Activated T-cell treated with anti-CD3 and anti-CD28 coated beads, Interleukin-2, amount 50 U/mL, for 4 hours (primary cell): ENCODE data around the gene OR10V1. TPM values are rescaled to one million over a fixed set of nuclear protein-coding genes. Genes with fewer than 3 reads are reported as not detected.
"Not testable (repeated sequence)": the region's sequence is repeated elsewhere in the genome, so short reads cannot be mapped to it uniquely, and the experiment has no call there.

Experiments
- ATAC-seq, 2 donors: fragments of 200-7000 bp; cut with Tn5 transposase; one replicate each; pipeline ENCODE4 v1.10.0; 2021
- DNase-seq: peaks from one replicate; pipeline ENCODE4 v3.0.0-alpha.2; 2020
- H3K27me3 Mint-ChIP-seq: one replicate; pipeline ENCODE4 v1.8.0; 2021; ENCODE audit warnings: low read depth, mixed read lengths
- H3K36me3 Mint-ChIP-seq: one replicate; pipeline ENCODE4 v1.8.0; 2022; ENCODE audit warnings: mixed read lengths; ENCODE audit not compliant: insufficient read depth
- H3K4me1 Mint-ChIP-seq: one replicate; pipeline ENCODE4 v1.8.0; 2021; ENCODE audit warnings: low read depth, mixed read lengths
- H3K4me3 Mint-ChIP-seq: one replicate; pipeline ENCODE4 v1.8.0; 2021; ENCODE audit warnings: mild to moderate bottlenecking, moderate library complexity, mixed read lengths
- H3K9me3 Mint-ChIP-seq: one replicate; pipeline ENCODE4 v1.8.0; 2021; ENCODE audit warnings: mixed read lengths
- total RNA-seq, 3 donors: library from RNA; stranded (reverse); gene quantifications; one replicate each; pipeline ENCODE4 v1.2.1, GENCODE V29; 2021

The OR10V1 gene
- total RNA-seq, 3 donors from 2014 or later: not detected

- Mint-ChIP-seq H3K4me3 (no peak overlapping the region), H3K27me3 (no peaks in the 10 kb centered on the region), H3K9me3 (no peaks in the 10 kb centered on the region), H3K36me3 (no peaks in the 10 kb centered on the region), H3K4me1 (peaks cover 6% of the 10 kb centered on the region)
- no peak for DNase-seq
- no peak for ATAC-seq
These were observed 16.2 kb upstream of the OR10V1 start for GRCh38 chr11:59729834-59730233.

DNA sequence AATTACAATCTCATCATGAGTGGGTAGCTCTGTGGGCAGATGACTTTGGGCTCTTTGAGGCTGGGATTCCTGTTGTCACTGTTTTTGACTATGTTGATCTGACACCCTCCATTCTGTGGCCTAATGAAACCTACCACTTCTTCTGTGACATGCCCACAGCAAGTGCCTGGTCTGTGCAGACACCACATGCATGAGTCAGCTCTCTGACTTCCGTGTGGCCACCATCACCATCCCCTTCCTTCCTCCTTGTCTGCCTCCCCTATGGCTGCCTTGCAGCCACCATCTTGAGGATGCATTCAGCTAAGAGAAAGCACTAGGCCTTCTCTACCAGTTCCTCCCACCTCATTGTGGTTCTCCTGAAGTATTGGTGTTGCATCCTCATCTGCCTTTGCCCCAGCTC, 15.3 kb upstream of the OR10V1 start:
- H3K9me3 Mint-ChIP-seq: no peaks in the 10 kb centered on the region
- no peaks in the 10 kb centered on the region for H3K36me3 Mint-ChIP-seq

GRCh38 chr11:59728154-59728553, 14.5 kb upstream of the OR10V1 start:
- Mint-ChIP-seq H3K4me3 (no peak overlapping the region), H3K9me3 (no peaks in the 10 kb centered on the region), H3K27me3 (peaks cover 3% of the 10 kb centered on the region), H3K4me1 (peaks cover 6% of the 10 kb centered on the region), H3K36me3 (no peaks in the 10 kb centered on the region)
- ATAC-seq: no peak
- DNase-seq: no peak

More for the DNA sequence above, 15.3 kb upstream of the OR10V1 start:
- Mint-ChIP-seq H3K27me3 (no peaks in the 10 kb centered on the region), H3K4me3 (no peak overlapping the region), H3K4me1 (peaks cover 6% of the 10 kb centered on the region)
- ATAC-seq (peak; percentile 41 to 46), DNase-seq (no peak)

DNA sequence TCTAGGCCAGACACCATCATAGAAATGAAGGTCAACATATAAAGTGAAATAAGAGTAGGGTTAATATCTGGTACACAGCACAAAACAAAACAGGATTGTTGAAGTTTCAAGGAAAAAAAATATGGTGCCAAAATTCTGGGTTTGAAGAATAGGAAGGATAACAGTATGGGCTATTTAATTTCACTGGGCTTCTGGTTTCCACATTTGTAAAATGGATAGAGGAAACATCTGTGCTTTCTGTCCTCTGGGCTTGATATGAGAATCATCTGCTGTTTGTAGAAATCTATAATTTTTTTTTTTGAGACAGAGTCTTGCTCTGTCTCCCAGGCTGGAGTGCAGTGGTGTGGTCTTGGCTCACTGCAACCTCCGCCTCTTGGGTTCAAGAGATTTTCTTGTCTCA, 13.8 kb upstream of the OR10V1 start:
- Mint-ChIP-seq H3K9me3 (no peaks in the 10 kb centered on the region), H3K27me3 (peaks cover 3% of the 10 kb centered on the region), H3K36me3 (no peaks in the 10 kb centered on the region), H3K4me3 (no peak overlapping the region), H3K4me1 (peaks cover 6% of the 10 kb centered on the region)
- DNase-seq (no peak), ATAC-seq (no peak)

DNA sequence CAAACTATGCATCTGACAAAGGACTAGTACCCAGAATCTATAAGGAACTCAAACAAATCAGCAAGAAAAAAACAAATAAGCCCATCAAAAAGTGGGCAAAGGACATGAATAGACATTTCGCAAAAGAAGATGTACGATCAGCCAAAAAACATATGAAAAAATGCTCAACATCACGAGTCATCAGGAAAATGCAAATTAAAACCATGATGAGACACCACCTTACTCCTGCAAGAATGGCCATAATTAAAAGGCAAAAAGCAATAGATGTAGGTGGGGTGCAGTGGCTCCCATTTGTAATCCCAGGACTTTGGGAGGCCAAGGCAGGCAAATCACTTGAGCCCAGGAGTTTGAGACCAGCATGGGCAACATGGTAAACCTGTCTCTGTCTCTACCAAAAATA, 10.4 kb upstream of the OR10V1 start:
- DNase-seq (no peak), ATAC-seq (no peak)
- Mint-ChIP-seq H3K9me3 (no peaks in the 10 kb centered on the region), H3K4me1 (peaks cover 5% of the 10 kb centered on the region), H3K4me3 (no peak overlapping the region), H3K36me3 (no peaks in the 10 kb centered on the region), H3K27me3 (peaks cover 18% of the 10 kb centered on the region)

GRCh38 chr11:59719556-59719955, 5.9 kb upstream of the OR10V1 start:
- DNase-seq: no peak
- ATAC-seq: no peak
- H3K36me3 Mint-ChIP-seq: no peaks in the 10 kb centered on the region
- no peaks in the 10 kb centered on the region for H3K4me1 Mint-ChIP-seq
- no peak overlapping the region for H3K4me3 Mint-ChIP-seq
- H3K27me3 Mint-ChIP-seq: peaks cover 38% of the 10 kb centered on the region
- no peaks in the 10 kb centered on the region for H3K9me3 Mint-ChIP-seq

DNA sequence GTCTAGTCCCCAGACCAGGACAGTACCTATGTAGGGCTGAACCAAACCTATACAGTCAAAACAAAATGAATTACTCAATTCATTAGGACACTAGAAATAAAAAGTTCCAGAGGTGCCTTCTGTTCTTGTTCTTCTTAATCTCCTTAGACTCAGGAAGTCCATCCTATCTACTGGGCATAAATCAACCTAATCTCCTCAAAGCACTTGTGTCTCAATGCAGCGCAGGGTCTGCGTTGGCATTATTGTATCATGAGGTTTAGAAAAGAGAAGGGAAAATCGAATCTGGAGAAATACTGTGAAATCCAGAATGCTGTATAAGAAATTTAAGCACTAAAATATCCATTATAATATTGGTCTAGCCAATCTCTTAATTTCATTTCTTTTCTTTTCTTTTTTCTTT, 2.4 kb upstream of the OR10V1 start:
- Mint-ChIP-seq H3K36me3 (no peaks in the 10 kb centered on the region), H3K4me3 (no peak overlapping the region), H3K9me3 (no peaks in the 10 kb centered on the region), H3K27me3 (peaks cover 29% of the 10 kb centered on the region), H3K4me1 (no peaks in the 10 kb centered on the region)
- no peak for ATAC-seq
- DNase-seq: no peak

GRCh38 chr11:59710136-59710847, 3.4 kb downstream of the OR10V1 start:
- H3K27me3 Mint-ChIP-seq: peaks cover 28% of the 10 kb centered on the region
- H3K36me3 Mint-ChIP-seq: no peaks in the 10 kb centered on the region
- H3K4me3 Mint-ChIP-seq: no peak overlapping the region
- no peaks in the 10 kb centered on the region for H3K4me1 Mint-ChIP-seq
- no peak for DNase-seq
- ATAC-seq: no peak
- no peaks in the 10 kb centered on the region for H3K9me3 Mint-ChIP-seq

- peaks cover 25% of the 10 kb centered on the region for H3K27me3 Mint-ChIP-seq
- DNase-seq: no peak
- H3K9me3 Mint-ChIP-seq: no peaks in the 10 kb centered on the region
- H3K36me3 Mint-ChIP-seq: no peaks in the 10 kb centered on the region
- no peak for ATAC-seq
- no peak overlapping the region for H3K4me3 Mint-ChIP-seq
- H3K4me1 Mint-ChIP-seq: no peaks in the 10 kb centered on the region
These were observed 5.1 kb downstream of the OR10V1 start for GRCh38 chr11:59708537-59708936.

GRCh38 chr11:59707371-59707770, 6.3 kb downstream of the OR10V1 start:
- Mint-ChIP-seq H3K4me1 (no peaks in the 10 kb centered on the region), H3K36me3 (no peaks in the 10 kb centered on the region), H3K9me3 (no peaks in the 10 kb centered on the region), H3K4me3 (no peak overlapping the region), H3K27me3 (peaks cover 28% of the 10 kb centered on the region)
- DNase-seq (no peak), ATAC-seq (no peak)

GRCh38 chr11:59706518-59707285, 6.9 kb downstream of the OR10V1 start:
- Mint-ChIP-seq H3K36me3 (no peaks in the 10 kb centered on the region), H3K4me1 (no peaks in the 10 kb centered on the region), H3K4me3 (no peak overlapping the region), H3K27me3 (peaks cover 31% of the 10 kb centered on the region), H3K9me3 (no peaks in the 10 kb centered on the region)
- DNase-seq: no peak
- ATAC-seq: no peak

GRCh38 chr11:59705294-59705693, 8.4 kb downstream of the OR10V1 start:
- H3K9me3 Mint-ChIP-seq: no peaks in the 10 kb centered on the region
- H3K4me3 Mint-ChIP-seq: no peak overlapping the region
- ATAC-seq (no peak), DNase-seq (no peak)
- H3K4me1 Mint-ChIP-seq: no peaks in the 10 kb centered on the region
- no peaks in the 10 kb centered on the region for H3K36me3 Mint-ChIP-seq
- H3K27me3 Mint-ChIP-seq: peaks cover 31% of the 10 kb centered on the region

GRCh38 chr11:59703515-59703914, 10.1 kb downstream of the OR10V1 start:
- not testable (repeated sequence) for H3K36me3 Mint-ChIP-seq, H3K4me3 Mint-ChIP-seq, DNase-seq, H3K4me1 Mint-ChIP-seq, H3K9me3 Mint-ChIP-seq, ATAC-seq
- H3K27me3 Mint-ChIP-seq: peaks cover 26% of the 10 kb centered on the region

DNA sequence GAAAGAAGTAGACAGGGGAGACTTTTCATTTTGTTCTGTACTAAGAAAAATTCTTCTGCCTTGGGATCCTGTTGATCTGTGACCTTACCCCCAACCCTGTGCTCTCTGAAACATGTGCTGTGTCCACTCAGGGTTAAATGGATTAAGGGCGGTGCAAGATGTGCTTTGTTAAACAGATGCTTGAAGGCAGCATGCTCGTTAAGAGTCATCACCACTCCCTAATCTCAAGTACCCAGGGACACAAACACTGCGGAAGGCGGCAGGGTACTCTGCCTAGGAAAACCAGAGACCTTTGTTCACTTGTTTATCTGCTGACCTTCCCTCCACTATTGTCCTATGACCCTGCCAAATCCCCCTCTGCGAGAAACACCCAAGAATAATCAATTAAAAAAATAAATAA, 13.5 kb downstream of the OR10V1 start:
- H3K36me3 Mint-ChIP-seq, H3K9me3 Mint-ChIP-seq, DNase-seq, H3K4me3 Mint-ChIP-seq, H3K27me3 Mint-ChIP-seq, ATAC-seq, H3K4me1 Mint-ChIP-seq: not testable (repeated sequence)

- ATAC-seq (no peak), DNase-seq (no peak)
- peaks cover 6% of the 10 kb centered on the region for H3K9me3 Mint-ChIP-seq
- H3K4me1 Mint-ChIP-seq: no peaks in the 10 kb centered on the region
- H3K27me3 Mint-ChIP-seq: peaks cover 12% of the 10 kb centered on the region
- H3K4me3 Mint-ChIP-seq: no peak overlapping the region
- H3K36me3 Mint-ChIP-seq: no peaks in the 10 kb centered on the region
These were observed 15.1 kb downstream of the OR10V1 start for GRCh38 chr11:59698506-59698905.
